ENCODE measurements around the gene ZNF574. TPM values are rescaled to one million over a fixed set of nuclear protein-coding genes. Genes with fewer than 3 reads are reported as not detected.
A peak's percentile ranks its signal among the peaks of the same experiment; 100 is the strongest.

ZNF574 gene
- total RNA-seq, 1 donor from 2014 or later = 15.2 TPM

DNA sequence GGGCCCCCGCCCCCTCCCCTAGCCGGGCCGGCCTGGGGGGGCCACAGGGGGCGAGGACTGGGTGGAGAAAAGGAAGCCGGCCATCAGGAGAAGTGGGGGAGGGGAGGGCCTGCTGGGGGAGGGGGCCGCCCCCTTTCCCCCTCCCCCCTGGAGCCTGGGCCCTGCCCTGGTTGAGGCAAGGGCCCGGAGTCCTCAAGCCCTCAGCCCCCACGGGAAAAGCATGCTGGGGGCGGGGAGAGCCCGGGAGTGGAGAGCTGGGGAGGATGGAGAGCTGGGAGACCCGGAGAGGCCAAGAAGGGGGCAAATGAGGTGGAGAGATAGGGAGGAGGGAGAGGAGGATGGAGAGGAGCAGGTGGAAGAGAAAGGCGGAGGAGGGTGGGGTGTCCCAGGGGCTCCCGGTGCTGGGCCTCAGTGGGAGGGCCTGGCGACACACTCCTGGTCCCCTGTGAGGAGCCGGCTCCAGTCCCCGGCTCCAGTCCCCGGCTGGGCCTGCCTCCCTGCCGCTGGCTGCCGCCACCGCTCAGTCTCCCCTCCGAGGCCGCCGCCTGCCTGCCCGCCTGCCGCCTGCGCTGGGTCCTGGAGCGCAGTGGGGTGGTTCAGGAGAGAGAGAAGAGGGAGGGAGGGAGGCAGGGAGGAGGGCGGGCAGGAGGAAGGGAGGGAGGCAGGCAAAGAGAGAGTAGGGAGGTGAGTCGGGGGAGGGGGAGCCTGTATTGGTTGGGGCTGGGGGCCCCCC is 6.2 kb upstream of the ZNF574 start, which contains the start of gene GRIK5:
Gene GRIK5 (minus strand): TSS at position 588 of the 733 bp plus-strand sequence. CDS start 4,436 bp downstream, outside the sequence.
- Mint-ChIP-seq H3K4me1 (ENCODE audit: unreplicated experiment) (peaks cover 4% of the 10 kb centered on the region), H3K36me3 (ENCODE audit: unreplicated experiment) (no peaks in the 10 kb centered on the region), H3K27ac (ENCODE audit: unreplicated experiment) (no peak within 1 kb of the TSS), H3K4me3 (ENCODE audit: unreplicated experiment) (no peak within 1 kb of the TSS), H3K27me3 (ENCODE audit: unreplicated experiment) (no peaks in the 10 kb centered on the region), H3K9me3 (ENCODE audit: unreplicated experiment) (no peaks in the 10 kb centered on the region)
- no peak for DNase-seq (ENCODE audit: extremely low spot score, unreplicated experiment)
- TF ChIP-seq, protein P1, sequence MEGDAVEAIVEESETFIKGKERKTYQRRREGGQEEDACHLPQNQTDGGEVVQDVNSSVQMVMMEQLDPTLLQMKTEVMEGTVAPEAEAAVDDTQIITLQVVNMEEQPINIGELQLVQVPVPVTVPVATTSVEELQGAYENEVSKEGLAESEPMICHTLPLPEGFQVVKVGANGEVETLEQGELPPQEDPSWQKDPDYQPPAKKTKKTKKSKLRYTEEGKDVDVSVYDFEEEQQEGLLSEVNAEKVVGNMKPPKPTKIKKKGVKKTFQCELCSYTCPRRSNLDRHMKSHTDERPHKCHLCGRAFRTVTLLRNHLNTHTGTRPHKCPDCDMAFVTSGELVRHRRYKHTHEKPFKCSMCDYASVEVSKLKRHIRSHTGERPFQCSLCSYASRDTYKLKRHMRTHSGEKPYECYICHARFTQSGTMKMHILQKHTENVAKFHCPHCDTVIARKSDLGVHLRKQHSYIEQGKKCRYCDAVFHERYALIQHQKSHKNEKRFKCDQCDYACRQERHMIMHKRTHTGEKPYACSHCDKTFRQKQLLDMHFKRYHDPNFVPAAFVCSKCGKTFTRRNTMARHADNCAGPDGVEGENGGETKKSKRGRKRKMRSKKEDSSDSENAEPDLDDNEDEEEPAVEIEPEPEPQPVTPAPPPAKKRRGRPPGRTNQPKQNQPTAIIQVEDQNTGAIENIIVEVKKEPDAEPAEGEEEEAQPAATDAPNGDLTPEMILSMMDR (IDR thresholded peaks at IDR 0.05) = no peak

DNA sequence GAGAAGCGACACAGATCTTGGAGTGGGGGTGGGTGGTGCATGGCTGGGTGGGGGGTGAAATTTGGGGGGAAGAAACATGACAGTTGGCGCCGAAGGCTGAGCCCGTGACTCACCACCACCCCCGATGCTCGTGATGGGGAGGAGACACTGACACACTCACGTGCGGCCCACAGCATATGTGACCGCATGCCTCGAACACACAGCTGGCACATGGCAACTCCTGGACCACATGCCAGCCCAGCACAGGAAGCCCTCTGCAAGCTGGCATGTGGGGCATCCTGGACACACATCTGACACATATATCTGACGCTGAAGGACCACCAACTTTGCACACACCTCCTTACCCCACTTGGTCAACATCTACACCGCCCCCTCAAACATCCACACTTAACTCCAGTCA is 4.7 kb upstream of the ZNF574 start:
- no peaks in the 10 kb centered on the region for H3K9me3 Mint-ChIP-seq (ENCODE audit: unreplicated experiment)
- TF ChIP-seq, protein P1 (IDR thresholded peaks at IDR 0.05) = no peak
- no peak overlapping the region for H3K4me3 Mint-ChIP-seq (ENCODE audit: unreplicated experiment)
- no peaks in the 10 kb centered on the region for H3K27me3 Mint-ChIP-seq (ENCODE audit: unreplicated experiment)
- H3K4me1 Mint-ChIP-seq (ENCODE audit: unreplicated experiment) = peaks cover 12% of the 10 kb centered on the region
- no peaks in the 10 kb centered on the region for H3K36me3 Mint-ChIP-seq (ENCODE audit: unreplicated experiment)
- DNase-seq (ENCODE audit: extremely low spot score, unreplicated experiment) = no peak
- H3K27ac Mint-ChIP-seq (ENCODE audit: unreplicated experiment) = no peak overlapping the region

DNA sequence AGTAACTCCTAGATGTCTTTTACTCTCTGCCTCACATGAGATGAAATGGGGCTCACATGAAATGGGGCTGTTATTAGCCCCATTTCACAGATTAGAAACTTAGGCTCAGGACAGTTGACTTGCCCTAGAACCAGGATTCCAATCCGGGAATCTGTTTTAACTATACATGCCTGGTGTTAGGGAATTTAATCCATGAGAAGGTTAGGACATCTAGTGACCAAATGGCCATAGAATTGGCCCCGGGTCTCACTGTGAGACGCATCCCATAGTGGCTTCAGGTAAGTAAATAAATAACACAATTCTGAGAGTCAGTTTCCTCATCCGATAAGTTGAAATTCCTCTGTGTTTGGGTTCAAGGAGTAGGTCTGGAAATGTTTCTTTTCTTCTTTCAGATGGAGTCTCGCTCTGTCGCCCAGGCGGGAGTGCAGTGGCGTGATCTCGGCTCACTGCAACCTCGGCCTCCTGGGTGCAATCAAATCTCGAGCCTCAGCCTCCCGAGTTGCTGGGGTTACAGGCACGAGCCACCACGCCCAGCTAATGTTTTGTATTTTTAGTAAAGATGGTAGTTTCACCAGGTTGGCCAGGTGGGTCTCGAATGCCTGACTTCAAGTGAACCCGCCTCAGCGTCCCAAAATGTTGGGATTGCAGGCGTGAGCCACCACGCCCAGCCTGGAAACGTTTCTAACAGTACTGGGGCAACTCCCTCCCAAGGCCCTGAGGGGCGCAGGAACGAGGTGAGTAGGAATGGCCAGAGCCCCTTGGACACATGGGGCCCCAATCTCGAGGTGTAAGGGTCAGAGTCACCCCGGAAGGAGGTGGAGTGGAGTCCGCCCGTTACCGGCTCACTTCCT is 1.2 kb upstream of the ZNF574 start:
- DNase-seq (ENCODE audit: extremely low spot score, unreplicated experiment) = no peak
- H3K4me3 Mint-ChIP-seq (ENCODE audit: unreplicated experiment) = peak overlapping the region; percentile 98
- peaks cover 33% of the 10 kb centered on the region for H3K4me1 Mint-ChIP-seq (ENCODE audit: unreplicated experiment)
- no peaks in the 10 kb centered on the region for H3K9me3 Mint-ChIP-seq (ENCODE audit: unreplicated experiment)
- no peaks in the 10 kb centered on the region for H3K27me3 Mint-ChIP-seq (ENCODE audit: unreplicated experiment)
- peaks cover 6% of the 10 kb centered on the region for H3K36me3 Mint-ChIP-seq (ENCODE audit: unreplicated experiment)
- TF ChIP-seq, protein P1 (IDR thresholded peaks at IDR 0.05) = no peak
- peak overlapping the region; percentile 100 for H3K27ac Mint-ChIP-seq (ENCODE audit: unreplicated experiment)

- Mint-ChIP-seq H3K4me1 (ENCODE audit: unreplicated experiment) (peaks cover 33% of the 10 kb centered on the region), H3K9me3 (ENCODE audit: unreplicated experiment) (no peaks in the 10 kb centered on the region), H3K27me3 (ENCODE audit: unreplicated experiment) (no peaks in the 10 kb centered on the region), H3K27ac (ENCODE audit: unreplicated experiment) (peak overlapping the region; percentile 100), H3K36me3 (ENCODE audit: unreplicated experiment) (peaks cover 6% of the 10 kb centered on the region), H3K4me3 (ENCODE audit: unreplicated experiment) (peak overlapping the region; percentile 98)
- TF ChIP-seq, protein P1 (IDR thresholded peaks at IDR 0.05) = no peak
- no peak for DNase-seq (ENCODE audit: extremely low spot score, unreplicated experiment)
These were observed 676 bp upstream of the ZNF574 start for GRCh38 chr19:42075364-42075615.

DNA sequence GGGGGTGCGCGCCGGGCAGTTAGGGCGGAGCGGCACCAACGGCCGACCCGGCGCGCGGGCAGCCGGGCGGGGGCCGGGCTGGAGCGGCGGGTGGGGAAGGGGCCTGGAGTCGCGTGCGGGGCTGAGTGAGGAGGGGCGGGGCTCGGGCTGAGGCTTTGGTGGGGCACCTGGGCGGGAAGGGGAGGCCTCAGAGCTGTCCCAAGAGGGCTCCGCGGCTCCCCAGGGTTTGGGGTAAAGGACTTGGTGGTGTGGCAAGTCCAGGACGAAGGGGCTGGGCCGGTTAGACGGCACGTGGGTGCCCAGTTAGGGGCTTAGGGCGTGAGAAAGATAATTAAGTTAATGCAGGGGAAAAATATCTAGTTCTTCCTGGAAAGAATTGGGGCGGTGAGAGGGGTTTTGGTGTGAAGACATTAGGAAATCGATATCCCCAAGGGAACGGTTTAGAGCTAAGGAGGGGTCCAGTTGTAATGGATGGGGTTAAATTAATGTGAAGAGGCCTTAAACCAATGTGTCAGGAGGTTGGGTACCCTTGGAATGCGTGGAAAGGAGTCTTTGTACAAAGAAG is 496 bp downstream of the ZNF574 start:
- H3K36me3 Mint-ChIP-seq (ENCODE audit: unreplicated experiment) = peaks cover 11% of the 10 kb centered on the region
- H3K4me3 Mint-ChIP-seq (ENCODE audit: unreplicated experiment) = peak overlapping the region; percentile 84
- TF ChIP-seq, protein P1 (IDR thresholded peaks at IDR 0.05) = no peak
- peak overlapping the region; percentile 84 for H3K27ac Mint-ChIP-seq (ENCODE audit: unreplicated experiment)
- no peaks in the 10 kb centered on the region for H3K9me3 Mint-ChIP-seq (ENCODE audit: unreplicated experiment)
- H3K4me1 Mint-ChIP-seq (ENCODE audit: unreplicated experiment) = peaks cover 33% of the 10 kb centered on the region
- no peaks in the 10 kb centered on the region for H3K27me3 Mint-ChIP-seq (ENCODE audit: unreplicated experiment)
- DNase-seq (ENCODE audit: extremely low spot score, unreplicated experiment) = no peak
